Osteoblast (primary cell): ENCODE measurements around the gene FUT3. TPM values are rescaled to one million over a fixed set of nuclear protein-coding genes. Genes with fewer than 3 reads are reported as not detected.

Experiments used
- DNase-seq: peaks from one replicate; pipeline ENCODE4 v3.0.0; 2011; ENCODE audit warnings: low spot score, mixed read lengths; ENCODE audit not compliant: insufficient read length; ENCODE audit errors: missing footprints
- H2AFZ ChIP-seq: 2 replicates; pipeline ENCODE4 v1.6.0; 2011; ENCODE audit warnings: mild to moderate bottlenecking, low read length
- H3K27ac ChIP-seq: 2 replicates; pipeline ENCODE4 v1.5.1; 2011; ENCODE audit warnings: mild to moderate bottlenecking, low read depth, low read length, moderate library complexity
- H3K27me3 ChIP-seq: 2 replicates; pipeline ENCODE4 v1.6.0; 2012; ENCODE audit warnings: mild to moderate bottlenecking, control low read depth, inconsistent platforms, low read length, moderate library complexity; ENCODE audit not compliant: insufficient read depth
- H3K36me3 ChIP-seq: 2 replicates; pipeline ENCODE4 v1.5.1; 2011; ENCODE audit warnings: mild to moderate bottlenecking, low read length, control low read depth, moderate library complexity; ENCODE audit not compliant: insufficient read depth
- H3K4me1 ChIP-seq: 2 replicates; pipeline ENCODE4 v1.5.1; 2011; ENCODE audit warnings: mild to moderate bottlenecking, low read length, control low read depth, moderate library complexity; ENCODE audit not compliant: insufficient read depth
- H3K4me2 ChIP-seq: 2 replicates; pipeline ENCODE4 v1.6.0; 2011; ENCODE audit warnings: mild to moderate bottlenecking, low read length; ENCODE audit not compliant: insufficient read depth
- H3K4me3 ChIP-seq: fragments of 200-600 bp; sonication (generic); 3 replicates; pipeline ENCODE4 v1.5.1; 2012; ENCODE audit warnings: mild to moderate bottlenecking, low read length, inconsistent platforms; ENCODE audit not compliant: insufficient read depth
- H3K79me2 ChIP-seq: 2 replicates; pipeline ENCODE4 v1.6.0; 2012; ENCODE audit warnings: mild to moderate bottlenecking, low read length, control low read depth, inconsistent platforms; ENCODE audit not compliant: insufficient read depth
- H3K9me3 ChIP-seq: 2 replicates; pipeline ENCODE4 v1.5.1; 2011; ENCODE audit warnings: low read depth, low read length, control low read depth
- H4K20me1 ChIP-seq: 2 replicates; pipeline ENCODE4 v1.6.0; 2012; ENCODE audit warnings: mild to moderate bottlenecking, low read length, control low read depth; ENCODE audit not compliant: insufficient read depth
- CTCF ChIP-seq: IDR thresholded peaks from 2 replicates; pipeline ENCODE4 v1.5.1; 2011; ENCODE audit warnings: mild to moderate bottlenecking, low read depth, low read length, moderate library complexity; ENCODE audit errors: extremely low read depth
- total RNA-seq: library from RNA; depleted of rRNA; stranded (reverse); fragments of >200 nt; gene quantifications from 2 replicates; pipeline ENCODE4 v1.2.3, GENCODE V29; 2012

FUT3 gene
- total RNA-seq, 1 donor, result not detected

DNA sequence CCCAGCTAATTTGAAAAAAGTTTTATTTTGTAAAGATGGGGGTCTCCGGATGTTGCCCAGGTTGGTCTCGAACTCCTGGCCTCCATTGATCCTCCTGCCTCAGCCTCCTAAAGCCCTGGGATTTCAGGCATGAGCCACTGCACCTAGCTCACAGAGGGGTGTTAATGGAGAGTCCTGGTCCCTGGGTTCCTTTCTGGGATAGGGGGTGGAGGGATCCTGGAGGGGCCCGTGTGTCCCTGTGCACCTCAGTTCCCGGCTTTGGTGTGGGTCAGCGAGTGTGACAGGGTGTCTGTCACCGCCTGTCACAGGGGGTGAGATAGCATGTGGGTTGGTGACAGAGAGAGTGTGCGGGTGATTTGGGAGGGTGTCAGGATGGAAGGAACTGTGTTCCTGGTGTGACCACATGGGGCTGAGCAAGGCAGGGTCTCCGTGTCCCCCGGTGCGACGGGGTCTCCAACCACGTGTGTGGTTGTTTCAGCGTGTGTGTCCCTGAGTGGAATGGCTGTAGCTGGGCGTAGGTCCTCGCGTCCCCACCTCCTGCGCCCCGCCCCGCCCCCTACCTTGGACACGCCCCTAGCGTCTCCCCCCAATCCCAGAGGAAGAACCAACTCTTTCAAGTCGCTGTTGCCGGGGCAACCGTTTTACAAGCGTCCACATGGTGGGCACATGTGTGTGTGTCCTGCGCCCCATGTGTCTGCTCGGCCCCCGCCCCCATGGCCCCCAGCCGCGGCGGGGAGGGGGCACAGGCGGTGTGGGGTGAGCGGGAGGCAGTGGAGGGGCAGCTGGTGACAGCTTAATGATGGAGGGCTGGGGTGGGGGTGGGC is 49.2 kb downstream of the FUT3 start:
- H3K9me3 ChIP-seq, result no peaks in the 10 kb centered on the region
- H3K4me1 ChIP-seq, result peaks cover 5% of the 10 kb centered on the region
- H3K27ac ChIP-seq, result no peak overlapping the region
- H3K36me3 ChIP-seq, result no peaks in the 10 kb centered on the region
- H3K4me3 ChIP-seq, result no peak overlapping the region
- no peak for TF ChIP-seq CTCF
- no peak overlapping the region for H3K4me2 ChIP-seq
- no peak for DNase-seq
- H3K79me2 ChIP-seq, result no peaks in the 10 kb centered on the region
- H2AFZ ChIP-seq, result no peak overlapping the region
- H4K20me1 ChIP-seq, result no peaks in the 10 kb centered on the region
- peaks cover 26% of the 10 kb centered on the region for H3K27me3 ChIP-seq

GRCh38 chr19:5800361-5801270 is 50.6 kb downstream of the FUT3 start:
- H3K27me3 ChIP-seq, result peaks cover 16% of the 10 kb centered on the region
- H3K4me1 ChIP-seq, result peaks cover 5% of the 10 kb centered on the region
- DNase-seq, result no peak
- H3K4me2 ChIP-seq, result no peak overlapping the region
- no peak for TF ChIP-seq CTCF
- no peaks in the 10 kb centered on the region for H3K9me3 ChIP-seq
- no peaks in the 10 kb centered on the region for H3K79me2 ChIP-seq
- H2AFZ ChIP-seq, result no peak overlapping the region
- H4K20me1 ChIP-seq, result no peaks in the 10 kb centered on the region
- no peaks in the 10 kb centered on the region for H3K36me3 ChIP-seq
- H3K4me3 ChIP-seq, result no peak overlapping the region
- no peak overlapping the region for H3K27ac ChIP-seq

GRCh38 chr19:5799247-5800241 is 51.7 kb downstream of the FUT3 start:
- H4K20me1 ChIP-seq, result no peaks in the 10 kb centered on the region
- no peak overlapping the region for H2AFZ ChIP-seq
- no peak overlapping the region for H3K27ac ChIP-seq
- no peaks in the 10 kb centered on the region for H3K79me2 ChIP-seq
- H3K9me3 ChIP-seq, result no peaks in the 10 kb centered on the region
- DNase-seq, result no peak
- H3K27me3 ChIP-seq, result peaks cover 11% of the 10 kb centered on the region
- peaks cover 5% of the 10 kb centered on the region for H3K4me1 ChIP-seq
- no peak overlapping the region for H3K4me3 ChIP-seq
- TF ChIP-seq CTCF, result no peak
- H3K36me3 ChIP-seq, result no peaks in the 10 kb centered on the region
- no peak overlapping the region for H3K4me2 ChIP-seq
